HG03196 (cell line): ENCODE results near the gene USP34.

Experiments
- ATAC-seq: cut with Tn5 transposase; IDR thresholded peaks from one replicate; pipeline ENCODE4 v1.9.1; 2021; ENCODE audit not compliant: unreplicated experiment

The USP34 gene

GRCh38 chr2:61255580-61256437 lies 215.1 kb downstream of the USP34 start:
- ATAC-seq, result no peak

- ATAC-seq, result no peak
Observed at GRCh38 chr2:61254536-61254935, 216.4 kb downstream of the USP34 start.

- no peak for ATAC-seq
Observed at GRCh38 chr2:61253136-61253535, 217.8 kb downstream of the USP34 start.

- ATAC-seq, result no peak
Observed at GRCh38 chr2:61252031-61252430, 218.9 kb downstream of the USP34 start.

GRCh38 chr2:61249521-61250071 lies 221.3 kb downstream of the USP34 start:
- ATAC-seq, result no peak

GRCh38 chr2:61247204-61247812 lies 223.6 kb downstream of the USP34 start:
- ATAC-seq, result no peak

GRCh38 chr2:61244694-61245093 lies 226.2 kb downstream of the USP34 start:
- no peak for ATAC-seq

- ATAC-seq, result no peak
Observed at GRCh38 chr2:61241266-61241665, 229.6 kb downstream of the USP34 start.

GRCh38 chr2:61238219-61239012 lies 232.5 kb downstream of the USP34 start:
- no peak for ATAC-seq

GRCh38 chr2:61235716-61236115 lies 235.2 kb downstream of the USP34 start:
- no peak for ATAC-seq

- ATAC-seq, result no peak
Observed at GRCh38 chr2:61233581-61233980, 237.3 kb downstream of the USP34 start.

- ATAC-seq, result no peak
Observed at GRCh38 chr2:61229936-61230335, 241.0 kb downstream of the USP34 start.

- ATAC-seq, result no peak
Observed at GRCh38 chr2:61222567-61222966, 248.3 kb downstream of the USP34 start.

- no peak for ATAC-seq
Observed at GRCh38 chr2:61221819-61222218, 249.1 kb downstream of the USP34 start.

GRCh38 chr2:61220768-61221167 lies 250.1 kb downstream of the USP34 start:
- no peak for ATAC-seq

GRCh38 chr2:61218817-61219170 lies 252.1 kb downstream of the USP34 start:
- no peak for ATAC-seq

GRCh38 chr2:61218076-61218816 lies 252.6 kb downstream of the USP34 start:
- no peak for ATAC-seq

GRCh38 chr2:61214171-61214570 lies 256.7 kb downstream of the USP34 start:
- ATAC-seq, result no peak

GRCh38 chr2:61210332-61210981 lies 260.4 kb downstream of the USP34 start:
- no peak for ATAC-seq

GRCh38 chr2:61205132-61205531 lies 265.8 kb downstream of the USP34 start:
- no peak for ATAC-seq
